ENCODE data around the gene RFXANK.
"Not testable (repeated sequence)": the region's sequence is repeated elsewhere in the genome, so short reads cannot be mapped to it uniquely, and the experiment has no call there.

The RFXANK gene

DNA sequence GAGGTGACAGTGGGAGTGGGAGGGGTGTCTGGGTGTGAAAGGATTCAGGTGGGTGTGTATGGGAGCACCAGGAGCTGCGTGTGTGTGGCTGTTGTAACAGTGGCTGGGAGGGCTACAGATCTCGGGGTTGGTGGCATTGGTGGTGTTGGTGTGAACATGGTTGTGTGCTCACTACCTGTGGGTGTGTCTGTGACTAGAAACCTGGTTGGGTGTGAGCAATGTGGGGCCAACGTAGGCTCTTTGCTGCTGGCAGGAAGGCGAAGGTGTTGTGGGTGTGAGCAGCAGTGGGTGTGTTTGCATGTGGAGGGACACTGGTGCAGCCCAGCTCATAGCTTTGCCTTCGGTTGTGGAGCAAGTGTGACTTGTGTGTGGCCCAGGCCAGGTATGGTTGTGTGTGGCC is 14.9 kb downstream of the RFXANK start:
- DNase-seq (ENCODE audit: low read depth): no peak

DNA sequence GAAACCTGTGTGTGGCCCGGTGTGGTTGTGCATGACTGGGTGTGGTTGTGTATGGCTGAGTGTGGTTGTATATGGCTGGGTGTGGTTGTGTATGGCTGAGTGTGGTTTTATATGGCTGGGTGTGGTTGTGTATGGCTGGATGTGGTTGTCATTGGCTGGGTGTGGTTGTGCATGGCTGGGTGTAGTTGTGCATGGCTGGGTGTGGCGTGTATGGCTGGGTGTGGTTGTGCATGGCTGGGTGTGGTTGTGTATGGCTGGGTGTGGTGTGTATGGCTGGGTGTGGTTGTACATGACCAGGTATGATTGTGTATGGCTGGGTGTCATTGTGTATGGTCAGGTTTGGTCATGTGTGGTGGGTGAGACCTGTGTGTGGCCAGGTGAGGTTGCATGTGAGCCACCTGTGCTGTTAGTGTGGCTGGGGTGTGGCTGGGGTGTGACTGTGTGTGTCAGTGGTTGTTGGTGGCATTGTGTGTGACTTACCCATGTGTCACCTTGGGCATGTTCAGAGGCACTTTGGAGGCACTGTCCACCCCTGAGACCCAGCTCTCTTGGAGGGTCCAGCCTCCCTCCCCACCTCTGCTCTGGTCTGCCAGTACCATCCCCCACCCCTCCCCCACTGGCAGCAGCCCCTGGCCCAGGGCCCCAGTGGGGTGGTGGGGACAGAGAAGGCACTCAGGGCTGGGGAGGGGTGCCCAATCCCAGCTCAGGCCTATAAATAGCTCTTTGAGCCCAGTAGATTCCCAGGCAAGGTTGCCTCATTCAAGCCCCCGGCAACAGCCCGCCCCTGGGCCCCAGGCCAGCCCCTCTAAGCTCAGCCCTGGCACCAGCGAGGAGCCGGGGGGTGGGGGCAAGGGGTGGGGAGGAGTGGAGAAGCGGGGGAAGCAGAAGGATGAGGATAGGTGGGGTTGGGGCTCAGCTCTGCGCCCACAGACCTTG is 15.8 kb downstream of the RFXANK start:
- DNase-seq (ENCODE audit: low read depth): no peak

DNA sequence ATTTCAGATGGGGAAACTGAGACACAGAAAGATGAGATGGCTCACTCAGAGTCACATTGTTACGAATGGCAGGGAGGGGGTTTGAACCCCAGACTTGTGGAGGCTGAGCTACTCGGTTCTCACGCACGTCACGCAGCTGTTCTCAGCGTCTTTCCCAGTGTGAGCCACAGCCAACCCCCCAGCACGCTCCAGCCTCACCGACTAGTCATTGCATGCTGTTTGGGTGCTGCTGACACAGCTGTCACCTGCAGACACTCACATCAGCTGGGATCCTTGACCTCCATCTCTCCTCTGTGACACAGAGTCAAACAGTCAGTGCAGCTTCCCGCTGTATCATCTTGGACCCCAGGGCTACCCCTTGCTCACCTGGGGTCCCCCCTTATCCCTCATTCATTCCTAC is 17.3 kb downstream of the RFXANK start:
- DNase-seq (ENCODE audit: low read depth): no peak

DNA sequence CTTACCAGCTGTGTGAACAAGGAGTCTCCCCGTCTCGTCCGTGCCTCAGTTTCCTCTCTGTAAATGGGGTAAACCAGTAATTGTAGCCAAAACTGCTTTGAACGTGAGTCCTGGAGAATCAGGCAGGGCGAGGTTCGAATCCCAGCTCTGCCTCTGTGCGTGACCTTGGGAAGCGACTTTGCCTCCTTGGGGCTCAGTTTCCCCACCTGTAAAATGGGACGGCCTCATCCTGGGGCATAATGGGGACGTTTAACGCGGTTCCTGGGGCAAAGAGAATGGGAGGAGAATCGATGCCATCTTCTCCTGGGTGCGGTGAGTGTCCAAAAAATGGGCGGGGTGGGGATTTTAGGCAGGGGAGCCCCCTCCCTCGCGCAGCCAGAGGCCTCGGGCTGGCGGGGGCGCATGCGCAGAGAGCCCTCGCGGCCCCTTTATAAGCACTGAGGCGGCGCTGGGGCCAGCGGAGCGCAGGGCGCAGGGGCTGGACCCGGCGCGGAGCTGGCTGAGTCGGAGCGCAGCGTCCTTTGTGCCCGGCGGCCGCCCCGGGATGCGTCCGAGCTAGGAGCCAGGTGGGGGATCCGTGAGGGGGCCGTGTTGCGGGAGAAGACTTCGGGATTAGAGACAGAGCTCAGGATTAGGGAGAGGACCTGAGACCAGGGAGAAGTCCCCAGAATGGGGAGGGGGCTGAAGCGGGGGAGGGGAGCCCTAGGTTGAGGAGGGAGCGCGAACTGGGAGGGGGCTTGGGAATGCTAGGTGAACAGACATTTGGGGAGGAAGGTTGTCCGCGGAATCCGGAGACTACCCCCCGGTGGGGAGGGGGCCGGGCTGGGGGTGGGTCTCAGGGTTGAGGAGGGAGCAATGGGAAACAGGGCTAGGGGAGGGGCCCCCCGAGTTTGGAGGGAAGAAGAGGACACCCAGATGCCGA is 19.7 kb downstream of the RFXANK start, which contains the start of gene NCAN:
TSS of gene NCAN (plus strand) at position 460 of the 922 bp plus-strand sequence. CDS start 4,996 bp downstream, outside the sequence.
- DNase-seq (ENCODE audit: low read depth): no peak

GRCh38 chr19:19212916-19213315 is 20.9 kb downstream of the RFXANK start:
- DNase-seq (ENCODE audit: low read depth): no peak

GRCh38 chr19:19213426-19214158 is 21.5 kb downstream of the RFXANK start:
- DNase-seq (ENCODE audit: low read depth): no peak

GRCh38 chr19:19214159-19214490 is 22.1 kb downstream of the RFXANK start:
- no peak for DNase-seq (ENCODE audit: low read depth)

GRCh38 chr19:19214892-19215291 is 22.8 kb downstream of the RFXANK start:
- no peak for DNase-seq (ENCODE audit: low read depth)

- DNase-seq (ENCODE audit: low read depth): no peak
Measured at GRCh38 chr19:19215792-19216191, 23.7 kb downstream of the RFXANK start.

DNA sequence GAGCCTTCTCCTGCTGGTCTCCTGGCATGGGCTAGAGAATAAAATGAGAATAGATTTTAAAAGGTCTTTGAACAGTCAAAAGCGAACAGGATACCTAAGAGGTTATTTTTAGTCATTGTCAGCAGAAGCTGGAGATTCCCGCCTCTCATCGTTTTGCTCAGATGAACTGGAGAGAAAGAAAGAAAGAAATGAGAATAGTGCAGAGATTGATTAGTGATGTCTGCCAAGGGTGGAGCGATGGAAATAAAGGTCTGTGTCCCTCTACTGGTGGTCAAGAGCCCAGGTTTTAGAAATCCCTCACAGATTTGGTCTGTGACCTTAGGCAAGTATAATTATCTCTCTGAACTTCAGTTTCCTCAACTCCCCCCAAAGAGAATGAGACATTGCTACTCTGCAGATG is 25.0 kb downstream of the RFXANK start:
- DNase-seq (ENCODE audit: low read depth): no peak

GRCh38 chr19:19218911-19219310 is 26.9 kb downstream of the RFXANK start:
- DNase-seq (ENCODE audit: low read depth): no peak

DNA sequence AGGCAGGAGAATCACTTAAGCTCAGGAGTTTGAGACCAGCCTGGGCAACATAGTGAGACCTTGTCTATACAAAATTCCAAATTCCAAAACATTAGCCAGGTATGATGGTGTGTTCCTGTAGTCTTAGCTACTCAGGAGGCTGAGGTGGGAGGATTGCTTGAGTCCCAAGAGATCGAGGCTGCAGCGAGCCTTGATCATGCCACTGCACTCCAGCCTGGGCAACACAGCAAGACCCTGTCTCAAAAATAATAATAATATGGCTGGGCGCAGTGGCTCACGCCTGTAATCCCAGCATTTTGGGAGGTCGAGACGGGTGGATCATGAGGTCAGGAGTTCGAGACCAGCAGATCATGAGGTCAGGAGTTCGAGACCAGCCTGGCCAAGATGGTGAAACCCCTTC is 28.9 kb downstream of the RFXANK start:
- not testable (repeated sequence) for DNase-seq (ENCODE audit: low read depth)

GRCh38 chr19:19223060-19223459 is 31.0 kb downstream of the RFXANK start:
- no peak for DNase-seq (ENCODE audit: low read depth)

DNA sequence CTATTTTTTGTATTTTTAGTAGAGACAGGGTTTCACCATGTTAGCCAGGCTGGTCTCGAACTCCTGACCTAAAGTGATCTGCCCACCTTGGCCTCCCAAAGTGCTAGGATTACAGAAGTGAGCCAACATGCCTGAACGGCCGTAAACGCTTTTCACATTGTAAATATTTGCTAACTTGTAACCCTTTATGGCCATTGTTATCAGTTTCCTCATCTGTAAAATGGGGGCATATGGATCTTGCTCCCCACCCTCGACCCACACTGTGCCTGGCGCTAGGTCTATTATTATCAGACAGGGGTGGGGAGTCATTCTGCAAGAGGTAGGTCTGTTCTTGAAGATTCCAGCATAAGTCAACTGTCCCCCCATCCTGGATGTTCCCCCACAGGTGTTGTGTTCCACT is 31.6 kb downstream of the RFXANK start:
- DNase-seq (ENCODE audit: low read depth): no peak

GRCh38 chr19:19224150-19224851 is 32.2 kb downstream of the RFXANK start:
- DNase-seq (ENCODE audit: low read depth): no peak

DNA sequence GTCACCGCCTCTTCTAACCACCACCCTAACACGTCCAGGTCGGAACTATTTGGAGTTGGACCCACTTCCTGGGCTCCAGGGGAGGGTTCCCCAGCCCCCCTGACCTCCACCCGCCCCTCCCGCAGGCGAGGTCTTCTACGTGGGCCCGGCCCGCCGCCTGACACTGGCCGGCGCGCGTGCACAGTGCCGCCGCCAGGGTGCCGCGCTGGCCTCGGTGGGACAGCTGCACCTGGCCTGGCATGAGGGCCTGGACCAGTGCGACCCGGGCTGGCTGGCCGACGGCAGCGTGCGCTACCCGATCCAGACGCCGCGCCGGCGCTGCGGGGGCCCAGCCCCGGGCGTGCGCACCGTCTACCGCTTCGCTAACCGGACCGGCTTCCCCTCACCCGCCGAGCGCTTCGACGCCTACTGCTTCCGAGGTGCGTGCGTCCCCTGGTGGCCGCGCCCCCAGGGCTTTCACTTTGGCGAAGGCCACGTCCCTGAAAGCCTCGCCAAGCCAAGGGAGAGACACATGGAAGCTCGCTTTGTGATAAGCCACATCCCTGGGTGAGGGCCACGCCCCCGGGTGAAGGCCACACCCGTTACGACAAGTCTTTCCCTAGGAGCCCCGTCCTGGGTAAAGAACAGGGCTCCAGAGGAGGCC is 32.9 kb downstream of the RFXANK start:
- DNase-seq (ENCODE audit: low read depth): peak; percentile 58

- no peak for DNase-seq (ENCODE audit: low read depth)
Measured at GRCh38 chr19:19226204-19226603, 34.1 kb downstream of the RFXANK start.

- no peak for DNase-seq (ENCODE audit: low read depth)
Measured at GRCh38 chr19:19226663-19227062, 34.6 kb downstream of the RFXANK start.

- no peak for DNase-seq (ENCODE audit: low read depth)
Measured at GRCh38 chr19:19227217-19227616, 35.2 kb downstream of the RFXANK start.

DNA sequence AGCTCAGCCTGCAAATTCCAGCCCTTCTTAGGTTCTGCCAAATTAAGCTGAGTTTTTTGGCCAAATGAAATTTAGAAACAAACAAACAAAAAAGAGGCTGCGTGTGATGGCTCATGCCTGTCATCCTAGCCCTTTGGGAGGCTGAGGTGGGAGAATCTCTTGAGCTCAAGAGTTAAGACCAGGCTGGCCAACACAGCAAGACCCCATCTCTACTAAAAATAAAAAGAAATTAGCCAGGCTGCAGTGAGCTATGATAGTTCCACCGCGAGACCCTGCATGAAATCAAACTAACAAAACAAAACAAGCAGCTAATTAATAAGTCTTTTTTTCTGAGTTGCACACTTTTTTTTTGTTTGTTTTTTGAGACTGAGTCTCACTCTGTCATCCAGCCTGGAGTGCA is 37.6 kb downstream of the RFXANK start:
- no peak for DNase-seq (ENCODE audit: low read depth)

GRCh38 chr19:19230999-19231398 is 38.9 kb downstream of the RFXANK start:
- DNase-seq (ENCODE audit: low read depth): no peak
